GM21576 (cell line): Measurements from ENCODE around the gene MAGEC3.
"Not testable (repeated sequence)": the region's sequence is repeated elsewhere in the genome, so short reads cannot be mapped to it uniquely, and the experiment has no call there.

Source experiments
- ATAC-seq: cut with Tn5 transposase; IDR thresholded peaks from one replicate; pipeline ENCODE4 v1.9.1; 2021; ENCODE audit warnings: mild to moderate bottlenecking, moderate library complexity; ENCODE audit not compliant: unreplicated experiment

Gene MAGEC3, protein sequence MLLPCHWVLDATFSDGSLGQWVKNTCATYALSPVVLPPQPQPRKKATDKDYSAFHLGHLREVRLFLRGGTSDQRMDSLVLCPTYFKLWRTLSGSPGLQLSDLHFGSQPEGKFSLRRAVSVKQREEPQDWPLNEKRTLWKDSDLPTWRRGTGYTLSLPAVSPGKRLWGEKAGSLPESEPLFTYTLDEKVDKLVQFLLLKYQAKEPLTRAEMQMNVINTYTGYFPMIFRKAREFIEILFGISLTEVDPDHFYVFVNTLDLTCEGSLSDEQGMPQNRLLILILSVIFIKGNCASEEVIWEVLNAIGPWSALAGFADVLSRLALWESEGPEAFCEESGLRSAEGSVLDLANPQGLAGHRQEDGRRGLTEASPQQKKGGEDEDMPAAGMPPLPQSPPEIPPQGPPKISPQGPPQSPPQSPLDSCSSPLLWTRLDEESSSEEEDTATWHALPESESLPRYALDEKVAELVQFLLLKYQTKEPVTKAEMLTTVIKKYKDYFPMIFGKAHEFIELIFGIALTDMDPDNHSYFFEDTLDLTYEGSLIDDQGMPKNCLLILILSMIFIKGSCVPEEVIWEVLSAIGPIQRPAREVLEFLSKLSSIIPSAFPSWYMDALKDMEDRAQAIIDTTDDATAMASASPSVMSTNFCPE

DNA sequence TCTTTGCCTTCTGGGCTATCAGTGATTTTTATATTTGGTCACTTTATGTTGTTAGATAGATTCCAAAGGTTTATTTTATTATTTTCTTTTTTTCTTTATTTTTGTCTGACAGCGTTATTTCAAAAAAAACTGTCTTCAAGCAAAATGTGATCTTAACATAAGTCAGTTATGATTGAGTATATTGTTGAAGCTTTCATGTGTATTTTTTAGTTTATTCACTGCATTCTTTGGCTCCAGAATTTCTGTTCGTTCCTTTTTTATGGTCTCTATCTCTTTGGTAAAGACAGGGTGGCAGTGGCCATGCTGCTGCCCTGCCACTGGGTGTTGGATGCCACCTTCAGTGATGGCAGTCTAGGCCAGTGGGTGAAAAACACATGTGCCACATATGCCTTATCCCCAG is at the start of gene MAGEC3:
Gene MAGEC3, plus strand, starts transcription at position 301 of the 400 bp plus-strand sequence. Its CDS starts 0 bp downstream, at position 301.
- ATAC-seq = no peak

DNA sequence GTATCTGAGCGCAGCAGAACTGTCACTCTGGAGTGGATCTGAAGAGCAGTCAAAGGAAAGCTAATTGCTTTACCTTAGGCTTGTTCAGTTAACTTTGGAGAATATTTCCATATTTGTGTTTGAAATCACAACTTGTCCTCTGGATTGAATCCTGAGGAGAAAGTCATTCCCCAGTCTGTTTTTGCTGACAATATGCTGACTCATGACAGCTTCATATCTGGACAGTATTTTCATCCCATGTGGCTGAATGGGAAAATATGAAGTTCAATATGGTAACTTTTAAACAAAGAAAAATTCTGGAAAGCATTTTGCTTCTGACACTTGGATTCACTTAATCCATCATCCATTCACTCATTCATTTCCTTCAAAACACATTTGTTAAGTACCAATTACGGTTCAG is 46.3 kb upstream of the MAGEC3 start:
- ATAC-seq = no peak

DNA sequence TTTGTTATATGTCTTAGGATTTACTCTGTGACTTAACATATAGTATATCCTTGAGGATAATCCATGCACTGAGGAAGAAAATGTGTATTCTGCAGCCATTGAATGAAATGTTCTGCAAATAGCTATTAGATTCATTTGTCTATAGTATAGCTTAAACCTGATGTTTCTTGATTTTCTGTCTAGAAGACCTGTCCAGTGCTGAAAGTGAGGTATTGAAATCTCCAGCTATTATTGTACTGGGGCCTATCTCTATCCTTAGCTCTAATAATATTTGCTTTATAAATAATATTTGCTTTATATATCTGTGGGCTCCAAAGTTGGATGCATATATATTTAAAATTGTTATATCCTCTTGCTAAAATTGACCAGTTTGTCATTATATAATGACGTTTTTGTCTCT is 26.7 kb upstream of the MAGEC3 start:
- no peak for ATAC-seq

DNA sequence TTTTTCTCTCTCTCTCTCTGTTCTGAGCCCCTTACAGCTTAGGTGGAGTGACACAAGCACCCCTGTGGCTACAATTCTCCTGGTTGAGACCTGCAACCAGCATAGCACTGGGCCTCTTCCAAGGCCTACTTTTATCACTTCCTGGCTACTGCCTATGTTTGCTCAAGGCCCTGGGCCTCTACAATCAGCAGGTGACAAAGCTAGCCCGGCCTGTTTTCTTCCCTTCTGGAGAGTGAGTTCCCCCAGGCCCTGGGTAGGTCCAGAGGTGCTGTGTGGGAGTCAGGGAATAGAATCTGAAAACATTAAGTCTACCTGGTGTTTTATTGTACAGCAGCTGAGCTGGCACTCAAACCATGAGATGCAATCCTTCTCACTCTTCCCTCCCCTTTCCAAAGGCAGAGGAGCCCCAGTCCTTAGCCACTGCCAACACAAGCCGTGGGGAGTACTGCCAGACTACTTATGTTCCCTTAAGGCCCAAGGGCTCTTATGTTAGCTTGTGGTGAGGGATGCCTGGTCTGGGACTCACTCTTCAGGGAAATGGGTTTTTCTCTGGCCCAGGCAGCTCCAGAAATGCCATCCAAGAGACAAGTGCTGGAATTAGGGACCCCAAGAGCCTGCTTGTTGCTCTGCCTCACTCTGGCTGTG is 23.8 kb upstream of the MAGEC3 start:
- ATAC-seq = no peak

DNA sequence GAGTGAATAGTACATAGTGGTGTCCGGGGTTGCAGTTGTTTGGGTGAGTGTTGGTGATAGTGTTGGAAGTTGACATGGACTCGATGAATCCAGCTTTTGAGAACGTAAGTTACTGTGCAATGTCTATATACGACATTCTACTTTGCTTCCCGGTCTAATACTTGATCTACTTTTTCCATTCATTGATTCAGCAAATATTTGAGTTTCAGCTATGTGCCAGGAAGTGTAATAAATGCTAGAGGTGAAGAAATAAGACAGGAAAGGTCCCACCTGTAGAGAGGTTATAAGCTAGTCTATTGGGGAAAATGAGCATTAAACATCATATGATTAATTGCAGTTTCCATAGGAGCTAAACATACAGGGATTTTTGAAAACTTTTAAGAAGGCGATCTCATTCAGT is 22.2 kb upstream of the MAGEC3 start:
- ATAC-seq = no peak

DNA sequence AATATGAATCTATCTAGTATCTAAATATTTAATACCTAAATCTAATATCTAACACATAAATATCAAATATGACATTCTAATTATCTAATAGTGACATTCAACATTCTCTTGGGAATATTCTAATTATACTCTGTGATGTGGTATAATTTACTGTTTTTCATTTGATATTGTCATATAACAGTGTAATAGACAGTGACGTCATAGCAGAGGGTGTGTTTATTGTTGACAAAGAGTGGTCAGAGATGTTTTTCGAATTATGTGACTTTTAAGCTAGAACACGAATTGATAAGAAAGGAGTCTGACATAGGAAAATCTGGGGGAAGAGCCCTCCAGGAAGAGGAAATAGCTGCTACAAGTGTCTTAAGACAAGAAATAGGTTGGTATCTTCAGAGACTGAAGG is 5.9 kb upstream of the MAGEC3 start:
- no peak for ATAC-seq

DNA sequence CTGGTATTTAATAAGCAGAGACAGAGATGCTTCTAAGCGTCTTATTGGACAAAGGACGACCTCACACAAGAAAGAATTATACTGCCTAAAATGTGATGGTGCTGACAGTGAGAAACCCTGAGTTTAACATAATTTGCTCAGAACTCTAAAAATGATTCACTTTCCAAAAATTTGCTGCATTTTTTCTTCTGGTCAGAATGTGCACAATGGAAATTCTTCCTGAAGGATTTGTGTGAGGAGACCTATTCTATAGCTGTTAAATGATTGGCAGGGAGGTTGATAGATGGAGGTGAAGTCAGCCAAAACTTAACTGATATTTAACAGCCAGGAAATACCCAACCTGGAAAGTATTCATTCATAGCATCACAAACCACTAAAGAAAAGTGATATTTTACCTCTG is 1.7 kb downstream of the MAGEC3 start:
- ATAC-seq = no peak

DNA sequence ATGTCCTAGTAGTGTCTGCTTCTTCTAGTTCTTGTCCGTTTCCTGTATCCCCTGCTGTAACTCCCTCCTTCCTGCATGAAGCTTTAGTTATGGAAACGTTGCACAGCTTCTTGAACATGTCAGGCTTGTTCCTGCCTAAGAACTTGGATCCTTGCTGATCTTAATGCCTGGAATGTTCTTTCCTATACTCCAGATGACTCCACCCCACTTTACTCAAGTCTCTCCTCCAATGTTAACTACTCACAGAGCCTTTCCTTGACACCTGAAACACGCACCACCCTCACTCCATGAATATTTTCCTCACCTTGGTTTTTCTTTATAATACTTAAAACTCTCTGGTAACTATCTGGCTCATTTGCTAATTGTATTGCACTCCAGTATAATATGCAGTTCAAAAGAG is 19.4 kb downstream of the MAGEC3 start:
- no peak for ATAC-seq

DNA sequence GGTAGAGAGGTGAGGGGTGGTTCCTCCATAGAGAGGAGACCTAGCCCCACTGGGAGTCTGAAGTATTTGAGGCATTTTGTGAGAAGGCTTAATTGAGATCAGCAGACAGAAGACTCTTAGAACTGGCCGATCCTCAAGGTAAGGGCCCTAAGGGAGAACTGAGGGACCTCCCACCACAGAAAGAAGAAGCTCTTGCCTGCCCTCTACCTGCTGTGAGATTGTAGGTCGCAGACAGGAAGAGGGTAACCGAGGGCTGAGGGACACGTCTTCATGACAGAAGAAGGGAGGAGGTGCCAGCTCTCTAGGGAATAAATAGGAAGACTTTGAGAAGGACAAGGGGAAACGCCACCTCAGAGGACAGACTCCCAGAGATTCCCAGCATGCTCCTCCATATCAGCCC is 41.5 kb downstream of the MAGEC3 start:
- ATAC-seq = no peak

DNA sequence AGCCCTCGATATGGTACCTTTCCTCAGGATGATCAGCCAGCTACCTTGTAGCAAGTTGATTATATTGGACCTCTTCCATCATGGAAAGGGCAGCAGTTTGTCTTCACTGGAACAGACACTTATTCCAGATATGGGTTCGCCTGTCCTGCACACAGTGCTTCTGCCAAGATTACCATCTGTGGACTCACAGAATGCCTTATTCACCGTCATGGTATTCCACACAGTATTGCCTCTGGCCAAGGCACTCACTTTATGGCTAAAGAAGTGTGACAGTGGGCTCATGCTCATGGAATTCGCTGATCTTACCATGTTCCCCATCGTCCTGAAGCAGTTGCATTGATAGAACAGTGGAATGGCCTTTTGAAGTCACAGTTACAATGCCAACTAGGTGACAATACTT is 50.7 kb downstream of the MAGEC3 start:
- not testable (repeated sequence) for ATAC-seq

DNA sequence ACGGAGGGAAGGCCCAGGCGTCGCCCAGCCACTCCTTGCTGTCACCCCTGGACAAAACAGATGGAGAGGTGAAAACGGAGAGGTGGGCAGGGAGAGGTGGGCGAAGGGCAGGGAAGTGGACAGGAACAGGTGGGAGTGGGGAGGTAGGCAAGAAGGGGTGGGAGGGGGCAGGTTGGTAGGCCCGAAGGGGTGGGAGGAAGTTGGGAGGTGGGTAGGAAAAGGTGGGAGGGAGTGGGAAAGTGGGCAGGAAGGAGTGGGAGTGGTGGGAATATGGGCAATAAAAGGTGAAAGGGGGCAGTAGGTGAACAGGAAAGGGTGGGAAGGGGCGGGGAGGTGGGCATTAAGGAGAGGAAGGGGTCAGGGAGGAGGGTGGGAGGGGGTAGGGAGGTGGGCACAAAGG is 56.6 kb downstream of the MAGEC3 start:
- no peak for ATAC-seq

DNA sequence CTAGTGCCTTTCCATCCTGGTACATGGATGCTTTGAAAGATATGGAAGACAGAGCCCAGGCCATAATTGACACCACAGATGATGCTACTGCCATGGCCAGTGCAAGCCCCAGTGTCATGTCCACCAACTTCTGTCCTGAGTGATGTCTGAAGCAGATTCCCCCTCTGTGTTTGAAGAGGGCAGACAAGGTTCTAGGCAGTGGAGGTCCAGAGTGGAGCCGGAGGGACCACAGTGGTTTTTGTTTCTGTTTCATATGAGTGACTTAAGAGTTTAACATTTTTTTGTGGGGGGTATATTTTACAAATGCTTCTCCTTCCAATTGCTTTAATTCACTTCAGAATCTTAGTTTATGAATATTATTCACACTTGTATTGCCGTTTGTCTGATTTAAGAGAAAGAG is 59.6 kb downstream of the MAGEC3 start:
- ATAC-seq = no peak

DNA sequence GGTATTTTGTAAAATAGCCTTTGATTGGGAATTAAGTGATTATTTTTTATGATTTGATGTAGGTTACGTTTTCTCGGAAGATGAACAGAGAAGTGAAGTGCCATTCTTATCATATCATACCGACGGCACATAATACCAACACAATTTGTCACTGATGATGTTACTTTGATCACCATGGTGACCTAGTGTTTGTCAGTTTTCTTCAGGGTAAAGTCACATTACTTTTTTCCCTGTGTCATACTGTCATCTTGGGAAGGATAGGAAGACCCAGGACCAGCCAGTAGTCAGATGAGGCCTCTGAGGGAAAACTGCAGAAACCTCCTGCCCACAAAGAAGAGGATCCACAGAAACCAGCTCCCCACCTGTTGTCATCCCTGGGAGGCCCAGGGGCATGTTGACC is 64.2 kb downstream of the MAGEC3 start:
- no peak for ATAC-seq

DNA sequence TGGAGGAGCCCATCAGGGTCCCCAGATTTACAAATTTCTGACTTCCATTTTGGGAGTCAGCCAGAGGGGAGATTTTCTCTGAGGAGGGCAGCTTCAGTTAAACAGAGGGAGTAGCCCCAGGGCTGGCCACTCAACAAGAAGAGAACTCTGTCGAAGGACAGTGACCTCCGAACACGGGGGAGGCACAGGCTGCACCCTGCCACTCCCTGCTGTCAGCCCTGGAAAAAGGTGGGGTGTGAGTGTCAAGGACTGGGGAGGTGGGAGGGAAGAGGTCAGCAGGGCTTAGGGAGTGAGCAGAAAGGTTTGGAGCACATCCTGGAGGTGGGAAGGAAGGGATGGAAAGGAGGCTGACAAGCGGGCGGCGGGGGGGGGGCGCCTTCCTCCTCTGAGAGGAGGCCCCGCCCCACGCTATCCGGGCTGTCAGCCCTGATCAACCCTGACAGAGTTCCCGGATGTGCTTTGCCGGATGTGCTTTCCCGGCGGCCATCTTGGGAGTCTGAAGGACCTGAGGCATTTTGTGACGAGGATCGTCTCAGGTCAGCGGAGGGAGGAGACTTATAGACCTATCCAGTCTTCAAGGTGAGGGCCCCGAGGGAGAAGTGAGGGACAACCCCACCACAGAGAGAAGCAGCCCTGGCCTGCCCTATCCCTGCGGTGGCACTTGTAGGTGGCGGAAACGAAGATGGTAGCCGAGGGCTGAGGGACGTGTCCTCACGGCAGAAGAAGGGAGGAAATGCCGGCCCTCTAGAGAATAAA is 65.5 kb downstream of the MAGEC3 start, which contains the start of gene MAGEC1:
Gene MAGEC1, plus strand, starts transcription at position 495 of the 756 bp plus-strand sequence. CDS start 1,179 bp downstream, outside the sequence.
- no peak for ATAC-seq

DNA sequence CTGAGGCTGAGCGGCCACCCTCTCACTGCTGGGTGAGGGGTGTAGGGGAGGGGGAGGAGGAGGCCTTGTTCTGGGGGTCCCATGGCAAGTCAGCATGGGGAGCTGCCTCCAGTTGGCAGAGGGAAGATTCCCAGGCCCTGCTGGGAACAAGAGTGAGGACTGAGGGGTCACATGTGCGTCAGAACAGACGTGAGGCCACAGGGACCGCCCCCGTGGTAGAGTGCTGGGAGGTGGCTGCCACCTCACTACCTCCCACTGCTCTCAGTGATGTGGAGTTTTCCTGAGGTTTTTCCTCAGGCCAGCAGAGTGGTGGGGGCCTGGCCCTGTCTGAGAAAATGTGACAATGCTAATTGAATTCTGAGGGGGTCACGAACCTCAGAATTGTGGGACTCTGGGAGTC is 66.1 kb downstream of the MAGEC3 start:
- no peak for ATAC-seq

DNA sequence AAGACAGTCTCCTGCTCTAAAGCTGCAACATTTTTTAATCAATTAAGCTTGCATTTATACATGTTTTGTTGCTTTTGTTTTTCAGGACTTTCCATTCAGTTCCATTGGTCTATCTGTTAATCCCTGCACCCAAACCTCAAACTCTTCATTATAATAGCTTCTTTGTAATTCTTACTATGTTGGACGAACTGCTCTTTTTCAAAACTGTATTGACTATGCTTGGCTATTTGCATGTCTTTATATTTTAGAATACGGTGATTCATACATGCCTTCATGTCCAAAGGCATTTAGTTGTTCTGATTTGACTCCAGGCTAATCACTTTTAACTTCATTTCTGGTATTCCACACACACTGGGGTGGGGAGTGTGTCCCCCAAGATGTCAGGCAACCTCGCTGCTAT is 79.7 kb downstream of the MAGEC3 start:
- no peak for ATAC-seq

DNA sequence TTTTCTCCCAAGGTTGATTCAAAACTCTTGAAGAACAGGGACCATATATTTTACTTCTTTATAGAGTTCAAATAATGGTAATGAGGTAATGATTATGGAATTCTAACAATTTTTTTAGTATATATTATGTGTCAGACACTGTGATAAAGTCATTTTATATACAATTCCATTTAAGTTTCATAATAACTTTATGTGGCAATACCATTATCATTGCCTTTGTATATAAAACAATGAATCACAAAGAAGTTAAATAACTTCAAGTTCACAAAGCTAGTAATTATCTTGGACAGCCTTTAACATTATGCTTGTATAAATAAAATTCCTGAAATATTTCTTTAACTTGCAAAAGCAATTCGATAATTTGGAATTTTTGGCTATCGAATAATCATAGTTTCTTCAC is 86.2 kb downstream of the MAGEC3 start:
- no peak for ATAC-seq

DNA sequence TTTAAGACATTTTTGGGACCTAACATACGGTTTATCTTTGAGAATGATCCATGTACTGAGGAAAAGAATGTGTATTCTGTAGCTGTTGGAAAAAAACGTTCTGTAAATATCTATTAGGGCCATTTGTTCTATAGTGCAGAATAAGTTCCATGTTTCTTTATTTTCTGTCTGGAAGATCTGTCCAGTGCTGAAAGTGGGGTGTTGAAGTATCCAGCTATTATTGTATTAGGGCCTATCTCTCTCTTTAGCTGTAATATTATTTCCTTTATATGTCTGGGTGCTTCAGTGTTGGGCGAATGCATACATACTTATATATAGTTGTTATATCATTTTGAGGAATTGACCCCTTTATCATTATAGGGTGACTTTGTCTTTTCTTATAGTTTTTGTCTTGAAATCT is 90.3 kb downstream of the MAGEC3 start:
- no peak for ATAC-seq

DNA sequence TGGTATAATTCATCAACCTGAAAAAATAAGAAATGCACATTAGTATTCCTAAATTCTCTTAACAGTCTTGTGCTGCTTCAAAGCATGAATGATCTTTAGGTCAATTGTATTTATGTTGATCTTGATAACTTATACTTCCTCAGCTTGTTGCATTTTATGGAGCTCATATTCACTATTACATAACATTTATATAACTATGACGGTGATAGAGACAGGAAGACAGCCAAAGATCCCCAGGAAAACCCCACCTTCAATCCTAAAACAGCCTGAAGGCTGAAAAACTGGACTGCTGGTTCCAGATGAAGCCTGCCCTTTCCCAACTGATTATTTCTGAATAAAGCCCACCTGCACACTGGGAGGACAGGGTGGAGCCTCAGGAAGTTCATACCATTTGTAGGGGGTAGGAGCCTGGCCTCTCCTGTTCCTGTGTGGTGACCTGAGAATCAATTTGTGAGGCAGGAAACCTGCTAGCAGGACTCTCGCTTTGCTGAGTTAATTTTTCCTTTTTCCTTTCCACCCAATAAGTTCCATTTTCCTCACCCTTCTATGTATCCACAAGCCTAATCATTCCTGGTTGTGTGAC is 96.0 kb downstream of the MAGEC3 start:
- ATAC-seq = no peak

DNA sequence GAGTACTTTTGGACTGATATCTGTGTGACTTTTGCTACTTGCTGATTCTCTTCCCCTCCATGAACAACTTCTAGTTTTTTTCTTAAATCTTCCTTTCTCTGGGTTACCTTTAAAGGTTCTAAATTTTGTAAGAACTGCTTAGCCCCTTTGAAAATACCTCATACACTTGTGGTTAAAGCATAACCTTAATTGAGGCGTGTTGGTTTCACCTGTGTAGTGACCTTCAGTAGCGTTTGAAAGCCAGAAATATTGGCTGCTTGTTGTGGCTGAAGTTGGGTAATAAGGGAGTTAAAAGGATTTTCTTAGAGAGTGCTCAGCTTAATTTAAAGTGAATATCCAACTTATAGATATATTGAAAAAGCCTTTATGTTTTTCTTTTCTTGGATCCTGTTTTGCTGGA is 97.5 kb downstream of the MAGEC3 start:
- no peak for ATAC-seq

DNA sequence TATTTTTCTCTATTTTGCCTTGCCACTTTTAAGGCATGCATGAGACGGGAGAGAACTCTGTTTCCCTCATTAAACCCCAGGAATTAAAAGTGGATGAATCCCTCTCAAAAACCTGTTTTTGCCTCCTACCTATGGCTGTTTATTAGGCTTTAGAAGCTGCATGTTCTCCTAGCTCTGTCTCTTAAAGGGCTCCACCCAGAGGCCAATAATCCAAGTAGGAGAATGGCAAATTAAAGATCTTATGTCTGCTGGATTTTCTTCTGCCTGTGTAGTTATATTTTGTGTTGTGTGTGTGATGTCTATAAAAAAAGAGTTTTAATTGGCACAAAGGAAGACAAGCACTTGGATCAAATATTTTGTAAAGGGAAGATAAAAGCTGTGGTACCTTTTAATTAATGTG is 98.0 kb downstream of the MAGEC3 start:
- no peak for ATAC-seq
